Nucleus accumbens (tissue), 56 donors: ENCODE results near the gene PRC1.

Experiments used
- DNase-seq, 56 donors: peaks; one replicate each; lab custom pipeline; 2025; lab: John Stamatoyannopoulos, UW

PRC1 gene

DNA sequence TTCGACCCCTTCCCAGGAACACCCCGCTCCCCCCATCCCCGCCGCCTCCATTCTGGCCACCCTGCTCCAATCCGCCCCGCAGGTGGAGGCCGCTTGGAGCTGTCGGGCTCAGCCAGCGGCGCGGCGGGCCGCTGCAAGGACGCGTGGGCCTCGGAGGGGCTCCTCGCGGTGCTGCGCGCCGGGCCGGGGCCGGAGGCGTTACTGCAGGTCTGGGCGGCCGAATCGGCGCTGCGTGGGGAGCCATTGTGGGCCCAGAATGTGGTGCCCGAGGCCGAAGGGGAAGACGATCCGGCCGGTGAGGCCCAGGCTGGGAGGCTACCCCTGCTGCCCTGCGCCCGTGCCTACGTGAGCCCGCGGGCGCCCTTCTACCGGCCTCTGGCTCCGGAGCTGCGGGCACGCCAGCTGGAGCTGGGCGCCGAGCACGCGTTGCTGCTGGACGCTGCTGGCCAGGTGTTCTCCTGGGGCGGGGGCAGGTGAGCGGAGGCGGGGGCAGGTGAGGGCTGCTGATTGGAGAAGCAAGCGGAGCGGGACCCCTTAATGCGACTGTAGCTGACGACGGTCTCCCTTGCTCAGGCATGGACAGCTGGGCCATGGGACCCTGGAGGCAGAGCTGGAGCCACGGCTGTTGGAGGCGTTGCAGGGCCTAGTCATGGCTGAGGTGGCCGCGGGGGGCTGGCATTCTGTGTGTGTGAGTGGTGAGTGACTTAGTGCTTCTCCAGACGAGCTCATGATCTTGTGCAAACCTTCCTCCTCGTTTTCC lies 37.1 kb downstream of the PRC1 start:
- peak in 16 of 56 donors; percentile 10 to 70 (median 45) for DNase-seq

DNA sequence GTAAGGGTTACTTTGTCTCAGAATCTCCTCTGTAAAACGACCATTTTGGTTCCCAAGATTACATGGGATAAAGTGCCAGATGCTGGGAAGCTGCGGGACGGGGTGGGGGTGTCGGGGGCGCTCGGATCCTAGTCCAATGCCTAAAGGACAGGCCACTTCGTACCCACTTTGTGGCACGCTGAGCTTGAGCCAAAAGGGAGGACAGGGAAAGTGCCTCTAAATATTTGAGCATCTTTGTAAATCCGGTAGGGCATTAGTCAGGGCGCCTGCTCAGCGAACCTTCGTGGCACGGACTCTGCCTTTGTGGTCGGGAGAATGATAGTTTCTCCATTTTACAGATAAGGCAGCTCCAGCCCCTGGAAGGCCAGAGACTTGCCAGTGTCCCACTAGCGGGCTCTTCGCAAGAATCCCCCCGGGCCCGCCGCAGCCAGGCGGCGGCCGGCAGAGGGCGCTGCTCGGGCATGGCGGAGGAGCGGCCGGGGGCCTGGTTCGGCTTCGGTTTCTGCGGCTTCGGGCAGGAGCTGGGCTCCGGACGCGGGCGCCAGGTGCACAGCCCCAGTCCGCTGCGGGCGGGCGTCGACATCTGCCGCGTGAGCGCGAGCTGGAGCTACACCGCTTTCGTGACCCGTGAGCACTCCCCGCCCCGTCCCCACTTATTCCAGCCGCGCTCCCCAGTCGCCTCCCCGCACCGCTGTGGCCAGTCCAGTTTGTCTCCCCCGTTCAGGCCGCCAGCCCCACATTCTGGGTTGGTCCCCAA lies 37.9 kb downstream of the PRC1 start:
- DNase-seq = peak in 48 of 56 donors; percentile 22 to 80 (median 56)

DNA sequence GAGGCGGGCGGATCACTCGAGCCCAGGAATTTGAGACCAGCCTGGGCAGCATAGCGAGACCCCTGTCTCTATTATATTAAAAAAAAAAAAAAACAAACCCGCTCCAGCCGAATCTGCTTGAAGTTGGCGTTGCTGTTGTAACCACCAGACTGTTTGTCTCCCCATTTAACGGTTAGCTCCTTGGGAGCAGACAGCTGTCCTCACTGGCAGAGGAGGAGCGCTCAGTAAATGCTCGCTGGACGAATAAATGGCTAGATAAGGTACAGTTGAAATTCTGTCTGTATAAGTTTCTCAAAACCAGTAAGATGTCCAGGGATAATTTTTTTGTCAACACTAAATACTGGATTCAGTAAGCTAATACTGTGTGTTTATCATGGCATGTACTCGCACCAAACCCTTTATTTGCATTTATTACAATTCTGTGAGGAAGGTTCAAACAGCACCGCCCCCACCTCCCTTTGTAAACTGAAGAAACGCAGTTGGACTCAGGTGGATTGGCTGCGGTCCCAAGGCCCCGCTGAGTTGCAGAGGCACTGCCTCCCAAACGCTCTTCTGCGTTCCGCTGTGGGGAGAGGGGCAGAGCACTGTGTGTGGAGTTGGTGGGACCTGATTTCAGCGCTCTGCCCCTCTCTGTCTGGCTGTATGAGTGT lies 38.6 kb downstream of the PRC1 start:
- DNase-seq = no peak

DNA sequence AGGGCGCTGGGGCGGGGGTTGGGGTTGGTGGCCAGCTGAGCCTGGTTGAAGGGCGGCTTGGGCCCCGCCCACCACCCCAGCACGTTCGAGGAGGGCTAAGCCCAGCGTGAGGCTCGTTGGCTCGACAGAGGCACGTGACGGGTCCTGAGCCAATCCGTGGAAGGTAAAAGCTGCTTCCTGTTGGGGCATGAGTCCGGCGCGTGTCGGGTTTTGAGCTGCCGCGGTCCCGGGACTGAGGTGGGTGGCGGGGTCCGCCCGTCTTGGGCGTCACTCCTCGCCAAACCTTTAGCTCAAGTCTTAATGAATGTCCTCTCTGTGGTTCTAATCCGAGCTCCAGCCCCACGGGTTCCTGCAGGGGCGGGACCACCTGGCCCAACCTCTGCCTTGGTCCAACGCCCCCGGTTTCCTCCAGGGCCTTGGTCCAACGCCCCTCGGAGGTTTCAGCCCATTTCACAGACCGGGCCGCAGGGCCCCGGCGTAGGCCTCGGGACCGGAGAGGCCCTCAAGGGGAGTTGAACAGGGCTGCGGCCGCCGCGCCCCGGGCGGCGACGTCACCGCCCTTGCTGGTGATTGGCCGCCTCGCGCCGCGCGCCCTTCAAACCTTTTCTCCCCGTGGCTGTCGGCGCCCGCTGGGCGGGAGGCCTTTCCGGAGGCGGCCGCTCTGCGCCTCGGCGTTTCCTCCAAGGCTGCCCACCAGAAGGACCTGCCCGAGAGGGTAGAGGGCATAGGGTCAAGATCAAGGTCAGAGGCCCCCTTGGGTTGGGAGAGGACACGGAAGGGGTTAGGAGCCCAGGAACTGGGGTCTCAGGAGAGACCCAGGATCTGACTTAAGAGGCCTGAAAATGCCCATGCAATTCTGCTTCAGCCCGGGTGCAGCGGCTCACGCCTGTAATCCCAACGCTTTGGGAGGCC lies 39.4 kb downstream of the PRC1 start, which contains the start of gene RCCD1:
RCCD1 (plus strand) TSS at position 173 of the 912 bp plus-strand sequence. CDS start 1,851 bp downstream, outside the sequence.
- peak; percentile 57 to 97 (median 88) for DNase-seq

DNA sequence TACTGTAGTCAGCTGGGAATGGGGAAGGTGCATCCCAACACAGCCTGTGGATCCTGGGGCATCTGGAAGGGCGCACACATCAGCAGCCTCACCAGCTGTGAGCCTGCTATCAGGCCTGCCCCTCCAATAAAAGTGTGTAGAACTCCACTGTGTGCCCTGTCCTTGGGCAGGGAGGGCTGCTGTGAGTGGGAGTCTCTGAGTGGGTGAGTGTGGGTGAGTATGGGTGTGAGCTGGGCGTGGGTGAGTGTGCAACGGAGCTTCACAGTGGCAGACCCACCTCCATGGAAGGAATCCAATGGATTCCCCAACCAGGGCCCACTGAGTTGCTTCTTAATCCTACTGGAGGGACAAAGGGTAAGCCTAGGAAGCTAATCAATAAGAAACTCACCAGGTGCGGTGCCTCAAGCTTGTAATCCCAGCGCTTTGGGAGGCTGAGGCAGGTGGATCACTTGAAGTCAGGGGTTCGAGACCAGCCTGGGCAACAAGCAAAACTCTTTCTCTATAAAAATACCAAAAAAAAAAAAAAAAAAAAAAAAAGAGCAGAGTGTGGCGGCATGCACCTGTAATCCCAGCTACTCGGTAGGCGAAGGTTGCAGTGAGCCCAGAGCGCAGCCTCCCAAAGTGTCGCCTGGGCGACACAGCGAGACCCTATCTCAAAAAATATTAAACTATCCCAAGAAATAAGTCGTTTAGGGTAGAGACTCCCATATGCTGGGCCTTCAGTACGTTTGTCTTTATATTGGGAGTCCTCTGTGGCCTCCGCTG lies 40.2 kb downstream of the PRC1 start:
- DNase-seq = no peak

DNA sequence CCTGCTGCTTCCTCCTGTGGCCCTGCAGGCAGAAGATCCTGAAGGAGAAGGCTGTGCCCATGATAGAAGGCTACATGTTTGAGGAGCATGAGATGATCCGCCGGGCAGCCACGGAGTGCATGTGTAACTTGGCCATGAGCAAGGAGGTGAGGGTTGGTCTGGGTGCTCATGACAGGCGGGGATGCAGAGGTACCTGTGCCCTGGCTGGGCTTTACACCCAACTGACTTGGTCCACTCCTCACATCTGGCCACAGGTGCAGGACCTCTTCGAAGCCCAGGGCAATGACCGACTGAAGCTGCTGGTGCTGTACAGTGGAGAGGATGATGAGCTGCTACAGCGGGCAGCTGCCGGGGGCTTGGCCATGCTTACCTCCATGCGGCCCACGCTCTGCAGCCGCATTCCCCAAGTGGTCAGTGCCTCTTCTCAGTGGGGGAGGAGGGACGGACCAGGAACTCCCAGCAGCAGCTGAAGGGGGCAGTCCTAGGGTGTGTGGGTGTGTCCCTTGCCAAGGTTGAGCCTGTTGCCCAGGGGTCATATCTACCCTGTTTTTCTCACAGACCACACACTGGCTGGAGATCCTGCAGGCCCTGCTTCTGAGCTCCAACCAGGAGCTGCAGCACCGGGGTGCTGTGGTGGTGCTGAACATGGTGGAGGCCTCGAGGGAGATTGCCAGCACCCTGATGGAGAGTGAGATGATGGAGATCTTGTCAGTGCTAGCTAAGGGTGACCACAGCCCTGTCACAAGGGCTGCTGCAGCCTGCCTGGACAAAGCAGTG lies 41.2 kb downstream of the PRC1 start:
- no peak for DNase-seq

DNA sequence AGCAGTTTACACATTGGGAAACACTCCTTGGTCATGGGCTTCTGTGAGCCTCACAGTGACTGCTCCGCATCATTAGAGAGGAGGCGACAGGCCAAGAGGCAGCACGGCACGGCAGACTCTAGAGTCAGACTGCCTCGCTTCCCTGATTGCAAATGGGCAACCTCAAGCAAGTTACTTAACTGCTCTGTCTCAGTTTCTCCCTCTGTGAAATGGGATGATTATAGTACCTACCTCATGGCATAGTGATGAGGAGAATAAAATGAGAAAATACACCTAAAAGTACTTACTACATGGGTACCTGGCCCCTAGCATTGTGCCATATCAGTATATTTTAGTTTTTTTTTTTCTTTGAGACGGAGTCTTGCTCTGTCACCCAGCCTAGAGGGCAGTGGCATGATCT lies 43.7 kb downstream of the PRC1 start:
- DNase-seq = no peak

DNA sequence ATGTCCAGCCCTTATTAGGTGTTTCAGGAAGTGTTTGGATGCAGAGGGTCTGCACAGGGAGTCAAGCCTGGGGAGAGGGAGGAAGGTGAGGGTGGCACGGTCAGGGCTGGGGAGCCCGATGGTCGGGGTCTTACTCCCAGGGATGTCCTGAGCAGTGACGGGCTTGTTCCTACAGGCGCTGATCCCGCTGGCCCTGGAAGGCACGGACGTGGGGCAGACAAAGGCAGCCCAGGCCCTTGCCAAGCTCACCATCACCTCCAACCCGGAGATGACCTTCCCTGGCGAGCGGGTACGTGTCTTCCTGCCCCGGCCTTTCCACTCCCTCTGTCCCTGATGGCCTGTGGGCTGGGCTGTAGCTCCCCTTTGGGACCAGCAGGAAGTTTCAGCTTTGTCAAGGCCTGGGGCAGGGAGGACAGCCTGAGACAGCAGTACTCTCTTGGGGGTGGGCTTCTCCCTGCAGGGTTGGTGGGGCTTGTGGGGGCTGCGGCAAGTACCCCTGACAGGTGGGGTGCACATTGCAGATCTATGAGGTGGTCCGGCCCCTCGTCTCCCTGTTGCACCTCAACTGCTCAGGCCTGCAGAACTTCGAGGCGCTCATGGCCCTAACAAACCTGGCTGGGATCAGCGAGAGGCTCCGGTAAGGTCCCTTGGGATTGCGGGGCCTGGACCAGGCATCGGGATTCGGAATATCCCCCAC lies 44.2 kb downstream of the PRC1 start:
- DNase-seq = no peak

DNA sequence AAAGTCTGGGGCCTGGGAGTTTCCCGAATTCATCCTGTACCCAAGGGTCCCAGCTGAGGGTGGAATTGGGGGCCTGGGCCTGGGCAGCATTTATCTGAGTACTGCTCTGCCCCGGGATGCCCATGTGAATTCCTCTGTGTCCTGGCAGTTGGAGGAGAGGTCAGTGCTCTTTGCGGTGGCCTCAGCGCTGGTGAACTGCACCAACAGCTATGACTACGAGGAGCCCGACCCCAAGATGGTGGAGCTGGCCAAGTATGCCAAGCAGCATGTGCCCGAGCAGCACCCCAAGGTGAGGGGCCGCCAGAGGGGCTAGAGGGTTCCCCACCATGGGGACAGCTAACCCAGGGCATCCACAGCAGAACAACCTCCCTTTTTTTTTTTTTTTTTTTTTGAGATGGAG lies 45.8 kb downstream of the PRC1 start:
- DNase-seq = no peak

DNA sequence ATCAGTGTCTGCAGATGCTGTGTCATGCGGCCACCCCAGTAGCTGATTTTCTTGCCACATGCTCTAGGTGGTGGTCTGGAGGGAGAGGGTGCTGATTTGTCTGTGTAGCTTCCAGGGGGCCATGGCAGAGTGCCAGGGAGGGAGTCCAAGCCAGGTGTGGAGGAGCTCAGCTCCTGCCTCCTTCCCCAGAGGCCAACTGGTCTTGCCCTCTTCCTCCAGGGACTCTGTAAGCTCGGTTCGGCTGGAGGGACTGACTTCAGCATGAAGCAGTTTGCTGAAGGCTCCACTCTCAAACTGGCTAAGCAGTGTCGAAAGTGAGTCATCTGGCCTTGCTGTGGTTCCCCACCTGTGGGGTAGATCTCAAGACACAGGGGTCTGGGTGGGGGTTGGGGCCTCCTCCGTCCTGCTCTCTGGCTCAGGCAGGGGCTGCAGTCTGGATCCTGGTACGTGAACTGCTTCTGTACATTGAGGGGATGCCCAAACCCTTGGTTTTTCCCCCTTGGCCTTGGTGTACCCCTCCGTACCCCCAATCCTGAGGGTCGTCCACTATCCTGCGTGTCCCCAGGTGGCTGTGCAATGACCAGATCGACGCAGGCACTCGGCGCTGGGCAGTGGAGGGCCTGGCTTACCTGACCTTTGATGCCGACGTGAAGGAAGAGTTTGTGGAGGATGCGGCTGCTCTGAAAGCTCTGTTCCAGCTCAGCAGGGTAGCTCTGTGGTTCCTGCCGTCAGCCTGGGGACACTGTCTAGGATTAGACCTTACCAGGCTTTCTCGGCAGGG lies 46.6 kb downstream of the PRC1 start:
- no peak for DNase-seq

DNA sequence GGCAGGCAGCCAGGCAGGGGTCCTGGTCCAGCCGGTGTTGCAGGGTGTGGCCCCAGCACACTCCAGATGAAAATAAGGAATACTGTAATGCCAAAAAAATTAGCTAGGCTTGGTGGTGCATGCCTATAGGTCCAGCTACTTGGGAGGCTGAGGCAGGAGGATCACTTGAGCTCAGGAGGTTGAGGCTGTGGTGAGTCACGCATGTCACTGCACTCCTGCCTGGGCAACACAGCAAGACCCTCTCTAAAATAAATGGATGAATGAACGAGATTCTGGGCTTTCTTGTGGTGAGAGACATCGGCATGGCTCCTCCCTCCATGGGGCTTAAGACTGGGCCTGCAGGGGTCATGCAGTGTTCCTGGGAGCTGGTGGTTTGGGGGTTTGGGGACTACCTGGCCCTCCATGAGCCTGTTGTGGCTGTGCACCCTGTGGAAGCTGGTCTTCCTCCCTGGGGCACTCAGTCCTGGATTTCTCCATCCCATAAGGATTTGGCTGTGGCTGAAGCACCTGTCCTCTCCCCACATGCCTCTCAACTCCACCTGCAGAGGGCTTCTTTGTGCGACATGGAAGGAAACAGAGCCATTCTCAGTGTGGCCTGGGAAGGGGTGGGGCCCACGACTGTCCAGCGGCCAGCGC lies 47.3 kb downstream of the PRC1 start:
- DNase-seq = no peak

DNA sequence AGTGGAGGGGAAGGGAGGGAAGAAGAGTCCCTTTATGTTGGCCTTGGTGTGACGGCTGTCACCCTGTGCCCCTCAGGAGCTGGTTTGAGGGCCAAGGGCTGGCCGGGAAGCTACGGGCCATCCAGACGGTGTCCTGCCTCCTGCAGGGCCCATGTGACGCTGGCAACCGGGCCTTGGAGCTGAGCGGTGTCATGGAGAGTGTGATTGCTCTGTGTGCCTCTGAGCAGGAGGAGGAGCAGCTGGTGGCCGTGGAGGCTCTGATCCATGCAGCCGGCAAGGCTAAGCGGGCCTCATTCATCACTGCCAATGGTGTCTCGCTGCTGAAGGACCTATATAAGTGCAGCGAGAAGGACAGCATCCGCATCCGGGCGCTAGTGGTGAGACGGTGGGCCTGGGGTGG lies 47.8 kb downstream of the PRC1 start:
- DNase-seq = no peak

DNA sequence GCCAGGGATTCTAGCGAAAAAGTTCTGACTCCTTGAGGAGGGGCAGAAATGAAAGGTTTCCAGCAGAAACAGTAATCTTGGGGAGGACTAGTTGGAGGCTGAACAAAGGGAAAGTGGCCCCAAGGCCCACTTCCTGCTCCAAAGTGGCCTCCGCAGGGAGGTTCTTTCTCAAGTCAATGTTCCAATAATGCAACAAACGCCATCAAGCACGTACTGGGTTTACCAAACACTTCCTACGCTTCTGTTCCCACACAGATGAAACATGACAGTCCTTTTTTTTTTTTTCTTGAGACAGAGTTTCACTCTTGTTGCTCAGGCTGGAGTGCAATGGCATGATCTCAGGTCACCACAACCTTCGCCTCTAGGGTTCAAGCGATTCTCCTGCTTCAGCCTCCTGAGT lies 49.2 kb downstream of the PRC1 start:
- DNase-seq = no peak

DNA sequence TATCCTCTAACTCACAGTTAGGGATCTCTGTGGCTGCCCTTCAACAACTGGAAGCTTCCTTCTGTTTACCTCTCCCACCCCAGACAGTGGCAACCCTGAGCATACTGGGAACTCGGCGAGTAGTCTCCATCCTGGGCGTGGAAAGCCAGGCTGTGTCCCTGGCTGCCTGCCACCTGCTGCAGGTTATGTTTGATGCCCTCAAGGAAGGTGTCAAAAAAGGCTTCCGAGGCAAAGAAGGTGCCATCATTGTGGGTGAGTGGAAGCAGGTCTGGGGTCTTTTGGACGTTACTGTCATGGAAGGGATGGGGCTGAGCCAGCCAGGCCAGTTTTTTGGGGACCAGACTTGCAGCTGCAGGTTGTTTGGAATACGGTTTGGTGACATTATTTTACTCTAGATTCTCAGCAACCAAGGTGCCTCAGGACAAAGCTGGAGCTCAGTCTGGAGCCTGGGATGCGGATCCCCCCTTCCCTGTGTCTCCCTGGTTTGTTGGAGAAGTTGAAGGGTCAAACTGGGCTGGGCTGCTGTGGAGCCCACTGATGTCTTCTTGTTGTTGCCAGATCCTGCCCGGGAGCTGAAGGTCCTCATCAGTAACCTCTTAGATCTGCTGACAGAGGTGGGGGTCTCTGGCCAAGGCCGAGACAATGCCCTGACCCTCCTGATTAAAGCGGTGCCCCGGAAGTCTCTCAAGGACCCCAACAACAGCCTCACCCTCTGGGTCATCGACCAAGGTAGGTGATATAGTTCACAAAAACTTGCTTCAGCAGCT lies 51.8 kb downstream of the PRC1 start:
- no peak for DNase-seq

DNA sequence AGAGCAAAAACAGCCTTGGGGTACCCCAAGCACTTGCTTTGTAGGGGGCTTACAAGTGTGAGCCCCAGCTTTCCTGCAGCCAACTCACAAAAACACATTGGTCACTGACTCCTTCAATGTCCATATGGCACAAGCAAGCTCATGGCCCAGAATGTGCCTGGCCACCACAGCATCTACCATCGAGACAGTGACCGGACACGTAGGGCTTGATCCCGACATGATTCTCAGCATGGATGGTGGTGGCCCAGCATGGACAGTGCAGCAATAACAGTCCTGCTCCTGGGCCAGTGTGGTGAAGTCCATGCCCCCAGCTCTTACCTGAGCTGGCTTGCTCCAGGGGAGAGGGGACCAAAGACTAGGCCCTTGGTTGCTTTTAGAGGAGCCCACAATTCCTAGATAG lies 53.3 kb downstream of the PRC1 start:
- no peak for DNase-seq

DNA sequence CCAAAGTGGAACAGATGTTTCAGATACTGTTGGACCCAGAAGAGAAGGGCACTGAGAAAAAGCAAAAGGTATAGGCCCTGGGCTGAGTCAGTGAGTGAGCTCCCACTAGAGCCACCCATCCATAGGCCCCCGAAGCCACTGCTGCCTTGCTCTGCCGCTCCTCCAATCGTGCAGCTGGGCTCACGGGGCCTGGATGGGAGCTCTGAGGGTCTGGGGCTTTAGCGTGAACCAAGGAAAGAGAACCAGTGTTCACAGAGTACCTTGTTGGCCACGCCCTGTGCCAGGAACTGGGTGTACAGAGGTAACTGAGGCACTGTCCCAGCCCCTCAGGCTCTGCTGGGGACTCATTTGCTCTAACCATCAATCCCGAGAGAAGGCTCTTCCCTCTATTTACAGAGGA lies 54.6 kb downstream of the PRC1 start:
- DNase-seq = no peak
